Prostate gland (tissue), 2 donors: ENCODE results near the gene ZNF582. TPM values are rescaled to one million over a fixed set of nuclear protein-coding genes. Genes with fewer than 3 reads are reported as not detected.

Experiments
- DNase-seq: peaks from one replicate; pipeline ENCODE4 v3.0.0-alpha.2; 2019; ENCODE audit warnings: low spot score
- H3K27ac ChIP-seq, 2 donors: fragments of 200-600 bp; sonication (generic); 2 replicates each; pipeline ENCODE4 v1.5.1; 2017 to 2019
- H3K27me3 ChIP-seq: fragments of 200-600 bp; sonication (generic); replicated peaks from 2 replicates; pipeline ENCODE4 v1.5.1; 2019; ENCODE audit not compliant: insufficient read depth
- H3K36me3 ChIP-seq, 2 donors: fragments of 200-600 bp; sonication (generic); 1 replicate in 1 of 2; 2 replicates in 1 of 2; pipeline versions ENCODE4 v1.5.1 to v1.8.1; 2017 to 2019
- H3K4me1 ChIP-seq: fragments of 200-600 bp; sonication (generic); replicated peaks from 2 replicates; pipeline ENCODE4 v1.5.1; 2019
- H3K4me3 ChIP-seq, 2 donors: fragments of 200-600 bp; sonication (generic); 2 replicates each; pipeline ENCODE4 v1.5.1; 2017 to 2019
- H3K9me3 ChIP-seq: fragments of 200-600 bp; sonication (generic); 2 replicates; pipeline ENCODE4 v1.5.1; 2017
- CTCF ChIP-seq, 4 experiments: fragments of 200-600 bp in 2 of 4; fragments of 450-650 bp in 2 of 4; sonication (generic) in 2 of 4; IDR thresholded peaks; 1 replicate in 3 of 4; 2 replicates in 1 of 4; pipeline ENCODE4 v1.5.1; 2016 to 2019; ENCODE audit warnings: antibody characterized with exemption in 4 of 4, mild to moderate bottlenecking in 2 of 4, moderate library complexity in 2 of 4
- POLR2A ChIP-seq: fragments of 450-650 bp; IDR thresholded peaks from one replicate; pipeline ENCODE4 v1.6.1; 2016; ENCODE audit warnings: antibody characterized with exemption, mild to moderate bottlenecking
- POLR2AphosphoS5 ChIP-seq: sonication (generic); formaldehyde crosslinking; IDR thresholded peaks from one replicate; pipeline ENCODE4 v1.6.1; 2017; ENCODE audit warnings: antibody characterized with exemption
- WGBS: methylation state at CpG from one replicate; pipeline ENCODE4 v1.1.5; 2018; 5-methylcytosine and 5-hydroxymethylcytosine counted together
- intact Hi-C: fragments of 100-400 bp; cut with DNase I; formaldehyde crosslinking; loops from one replicate; pipeline ENCODE4 v1.14.2; 2022
- total RNA-seq, 2 donors: library from RNA; depleted of rRNA; stranded (reverse); fragments of >200 nt; gene quantifications; one replicate each; pipeline ENCODE4 v1.1.0, GENCODE V29; 2016

ZNF582 gene
- total RNA-seq, 2 donors from 2014 or later: 6.4 to 12.4 TPM

GRCh38 chr19:56356944-56357343, 36.4 kb downstream of the ZNF582 start:
- no peak overlapping the region for H3K4me3 ChIP-seq
- no peaks in the 10 kb centered on the region for H3K9me3 ChIP-seq
- 81% methylated on average over 2 of the region's 2 CpGs for WGBS
- TF ChIP-seq POLR2AphosphoS5 (no peak), POLR2A (no peak), CTCF (IDR thresholded peaks at IDR 0.05) (no peak)
- no peaks in the 10 kb centered on the region for H3K4me1 ChIP-seq
- no peaks in the 10 kb centered on the region for H3K36me3 ChIP-seq
- no peak for DNase-seq
- intact Hi-C loops: no loop called here
- no peaks in the 10 kb centered on the region for H3K27me3 ChIP-seq
- H3K27ac ChIP-seq: no peak overlapping the region

GRCh38 chr19:56355517-56355916, 37.8 kb downstream of the ZNF582 start:
- intact Hi-C loops: no loop called here
- Histone ChIP-seq H3K4me3 (no peak overlapping the region), H3K36me3 (no peaks in the 10 kb centered on the region), H3K27ac (no peak overlapping the region), H3K9me3 (no peaks in the 10 kb centered on the region), H3K27me3 (no peaks in the 10 kb centered on the region), H3K4me1 (no peaks in the 10 kb centered on the region)
- TF ChIP-seq CTCF (IDR thresholded peaks at IDR 0.05): no peak
- peak; percentile 10 for TF ChIP-seq POLR2AphosphoS5
- no peak for TF ChIP-seq POLR2A
- 63% methylated on average over 1 of the region's 1 CpG for WGBS
- DNase-seq: no peak

GRCh38 chr19:56351208-56351607, 42.1 kb downstream of the ZNF582 start:
- WGBS: 82% methylated on average over 6 of the region's 6 CpGs
- H3K36me3 ChIP-seq: no peaks in the 10 kb centered on the region
- H3K27ac ChIP-seq: no peak overlapping the region
- no peak overlapping the region for H3K4me3 ChIP-seq
- no peak for DNase-seq
- TF ChIP-seq POLR2AphosphoS5 (no peak), POLR2A (no peak), CTCF (IDR thresholded peaks at IDR 0.05) (no peak)
- no peaks in the 10 kb centered on the region for H3K27me3 ChIP-seq
- H3K9me3 ChIP-seq: no peaks in the 10 kb centered on the region
- H3K4me1 ChIP-seq: no peaks in the 10 kb centered on the region
- intact Hi-C loops: loop anchor here (5.0 kb wide), 2 partner anchors 99 to 274 kb away; no protein-coding TSS in a partner anchor

- DNase-seq: peak; percentile 11
- no peaks in the 10 kb centered on the region for H3K4me1 ChIP-seq
- no peaks in the 10 kb centered on the region for H3K27me3 ChIP-seq
- no peak overlapping the region for H3K4me3 ChIP-seq
- H3K9me3 ChIP-seq: no peaks in the 10 kb centered on the region
- intact Hi-C loops: loop anchor here (5.0 kb wide), 2 partner anchors 98 to 273 kb away; no protein-coding TSS in a partner anchor
- TF ChIP-seq POLR2AphosphoS5: no peak
- TF ChIP-seq CTCF (IDR thresholded peaks at IDR 0.05): peak; percentile 45 to 75 (median 70)
- TF ChIP-seq POLR2A: no peak
- H3K36me3 ChIP-seq: no peaks in the 10 kb centered on the region
- no peak overlapping the region for H3K27ac ChIP-seq
- 16% methylated on average over 8 of the region's 8 CpGs for WGBS
Observed at GRCh38 chr19:56350416-56351045, 42.8 kb downstream of the ZNF582 start.

- no peak overlapping the region for H3K4me3 ChIP-seq
- no peaks in the 10 kb centered on the region for H3K27me3 ChIP-seq
- no peak overlapping the region for H3K27ac ChIP-seq
- H3K36me3 ChIP-seq: no peaks in the 10 kb centered on the region
- intact Hi-C loops: no loop called here
- H3K4me1 ChIP-seq: no peaks in the 10 kb centered on the region
- TF ChIP-seq CTCF (IDR thresholded peaks at IDR 0.05) (no peak), POLR2AphosphoS5 (no peak), POLR2A (no peak)
- no peaks in the 10 kb centered on the region for H3K9me3 ChIP-seq
- no peak for DNase-seq
- 69% methylated on average over 5 of the region's 5 CpGs for WGBS
Observed at GRCh38 chr19:56348289-56348877, 45.0 kb downstream of the ZNF582 start.
